SK-N-SH treated with all-trans-retinoic acid at 6 μM for 48 hours (cell line): ENCODE results near the gene KIAA1328.

Experiments
- ATAC-seq: fragments of 200-7000 bp; cut with Tn5 transposase; 3 replicates; pipeline ENCODE4 v1.9.1; 2020; ENCODE audit warnings: mild to moderate bottlenecking, moderate library complexity
- ARNTL ChIP-seq: fragments of 450-650 bp; formaldehyde crosslinking; IDR thresholded peaks from 2 replicates; pipeline ENCODE4 v1.5.0; 2020; ENCODE audit warnings: low read depth, mild to moderate bottlenecking, moderate library complexity, borderline replicate concordance
- BACH2 ChIP-seq: fragments of 250-450 bp; sonication (Bioruptor Pico); IDR thresholded peaks from 2 replicates; pipeline ENCODE4 v1.9.0; 2021; ENCODE audit warnings: mild to moderate bottlenecking, borderline replicate concordance
- CSDC2 ChIP-seq: fragments of 250-450 bp; sonication (Bioruptor Pico); IDR thresholded peaks from 2 replicates; pipeline ENCODE4 v1.5.0; 2020; ENCODE audit warnings: mild to moderate bottlenecking, moderate library complexity
- ESRRG ChIP-seq: fragments of 250-450 bp; sonication (Bioruptor Pico); IDR thresholded peaks from 2 replicates; pipeline ENCODE4 v1.6.1; 2021; ENCODE audit warnings: mild to moderate bottlenecking
- GLIS3 ChIP-seq: fragments of 250-450 bp; sonication (Bioruptor Pico); IDR thresholded peaks from 2 replicates; pipeline ENCODE4 v1.5.0; 2020; ENCODE audit warnings: mild to moderate bottlenecking, moderate library complexity
- ISL1 ChIP-seq: fragments of 250-450 bp; sonication (Bioruptor Pico); IDR thresholded peaks from 2 replicates; pipeline ENCODE4 v2.1.2; 2022; ENCODE audit warnings: mild to moderate bottlenecking, moderate library complexity
- OSR1 ChIP-seq: fragments of 250-450 bp; sonication (Bioruptor Pico); IDR thresholded peaks from 2 replicates; pipeline ENCODE4 v1.8.0; 2022; ENCODE audit warnings: moderate library complexity, mild to moderate bottlenecking, inconsistent platforms
- PATZ1 ChIP-seq: fragments of 250-450 bp; sonication (Bioruptor Pico); IDR thresholded peaks from 2 replicates; pipeline ENCODE4 v1.8.0; 2020; ENCODE audit warnings: mild to moderate bottlenecking, moderate library complexity, borderline replicate concordance
- POU6F1 ChIP-seq: fragments of 250-450 bp; sonication (Bioruptor Pico); IDR thresholded peaks from 2 replicates; pipeline ENCODE4 v1.8.0; 2021; ENCODE audit warnings: low read depth, mild to moderate bottlenecking, moderate library complexity, borderline replicate concordance
- PPARA ChIP-seq: fragments of 250-450 bp; sonication (Bioruptor Pico); IDR thresholded peaks from 2 replicates; pipeline ENCODE4 v1.5.0; 2020; ENCODE audit warnings: mild to moderate bottlenecking, borderline replicate concordance
- RARB ChIP-seq: fragments of 250-450 bp; sonication (Bioruptor Pico); IDR thresholded peaks from 2 replicates; pipeline ENCODE4 v1.8.0; 2021; ENCODE audit warnings: mild to moderate bottlenecking, moderate library complexity
- SNAI2 ChIP-seq: fragments of 250-450 bp; sonication (Bioruptor Pico); IDR thresholded peaks from 2 replicates; pipeline ENCODE4 v1.5.0; 2020; ENCODE audit warnings: mild to moderate bottlenecking, moderate library complexity
- TCF4 ChIP-seq: fragments of 250-450 bp; sonication (Bioruptor Pico); IDR thresholded peaks from 2 replicates; pipeline ENCODE4 v1.8.0; 2021; ENCODE audit warnings: mild to moderate bottlenecking, moderate library complexity, borderline replicate concordance
- TOX ChIP-seq: fragments of 250-450 bp; sonication (Bioruptor Pico); IDR thresholded peaks from 2 replicates; pipeline ENCODE4 v1.8.0; 2021; ENCODE audit warnings: mild to moderate bottlenecking, moderate library complexity, borderline replicate concordance
- TSHZ2 ChIP-seq: fragments of 250-450 bp; sonication (Bioruptor Pico); IDR thresholded peaks from 2 replicates; pipeline ENCODE4 v1.5.0; 2020; ENCODE audit warnings: mild to moderate bottlenecking, moderate library complexity
- ZC3H10 ChIP-seq: fragments of 250-450 bp; sonication (Bioruptor Pico); IDR thresholded peaks from 2 replicates; pipeline ENCODE4 v1.5.1; 2021; ENCODE audit warnings: mild to moderate bottlenecking, moderate library complexity
- ZFP3 ChIP-seq: fragments of 250-450 bp; sonication (Bioruptor Pico); IDR thresholded peaks from 2 replicates; pipeline ENCODE4 v1.5.0; 2020; ENCODE audit warnings: mild to moderate bottlenecking, moderate library complexity
- ZFP30 ChIP-seq: fragments of 450-650 bp; formaldehyde crosslinking; IDR thresholded peaks from 2 replicates; pipeline ENCODE4 v1.5.0; 2022; ENCODE audit warnings: mild to moderate bottlenecking, moderate library complexity
- ZNF565 ChIP-seq: fragments of 450-650 bp; formaldehyde crosslinking; conservative IDR thresholded peaks from 2 replicates; pipeline ENCODE4 v1.5.0; 2020; ENCODE audit warnings: low read depth, mild to moderate bottlenecking, moderate library complexity
- ZNF70 ChIP-seq: fragments of 450-650 bp; formaldehyde crosslinking; IDR thresholded peaks from 2 replicates; pipeline ENCODE4 v1.5.0; 2020; ENCODE audit warnings: mild to moderate bottlenecking, moderate library complexity
- ZNF8 ChIP-seq: fragments of 450-650 bp; formaldehyde crosslinking; IDR thresholded peaks from 2 replicates; pipeline ENCODE4 v1.5.0; 2020; ENCODE audit warnings: mild to moderate bottlenecking, moderate library complexity
- TF ChIP-seq, protein P1 (sequence below): fragments of 250-450 bp; sonication (Bioruptor Pico); IDR thresholded peaks from 2 replicates; pipeline ENCODE4 v1.5.1; 2020; ENCODE audit warnings: low read depth, mild to moderate bottlenecking, moderate library complexity

The KIAA1328 gene

DNA sequence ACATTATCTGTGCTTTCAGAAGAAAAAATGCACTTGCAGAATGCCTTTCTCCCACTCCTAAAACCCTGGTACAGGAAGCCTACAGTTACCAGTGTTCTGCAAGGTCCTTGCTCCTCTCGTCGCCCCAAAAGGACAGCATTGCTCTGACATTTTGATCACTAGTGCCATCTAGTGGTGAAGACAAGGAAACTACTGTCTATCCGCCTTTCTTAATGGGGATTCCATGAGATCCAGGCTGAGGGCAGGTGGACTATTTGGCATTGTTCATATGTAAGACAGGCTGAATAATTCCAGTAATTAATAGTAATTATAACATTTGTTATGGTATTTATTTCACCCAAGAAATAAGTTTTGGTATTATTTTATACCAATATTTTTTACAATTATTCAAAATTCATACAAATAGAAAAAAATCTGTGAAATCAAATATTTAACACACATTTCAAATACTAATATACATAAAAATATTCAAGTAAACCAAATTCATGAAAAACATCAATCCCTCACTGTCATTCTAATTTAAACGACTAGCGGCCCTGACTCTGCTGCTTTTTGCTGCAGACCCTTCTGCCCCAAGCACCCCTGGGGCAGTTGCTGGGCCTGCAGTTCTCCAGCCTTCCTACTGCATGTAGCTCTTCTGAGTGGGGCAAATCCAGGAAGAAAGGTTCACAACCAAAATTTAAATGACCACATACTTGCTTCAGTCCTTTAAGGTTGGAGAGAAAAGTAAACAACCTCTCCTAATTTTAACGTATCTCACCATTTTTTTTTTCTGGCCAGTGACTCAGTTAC is 19.1 kb upstream of the KIAA1328 start:
- peak; percentile 98 for ATAC-seq

DNA sequence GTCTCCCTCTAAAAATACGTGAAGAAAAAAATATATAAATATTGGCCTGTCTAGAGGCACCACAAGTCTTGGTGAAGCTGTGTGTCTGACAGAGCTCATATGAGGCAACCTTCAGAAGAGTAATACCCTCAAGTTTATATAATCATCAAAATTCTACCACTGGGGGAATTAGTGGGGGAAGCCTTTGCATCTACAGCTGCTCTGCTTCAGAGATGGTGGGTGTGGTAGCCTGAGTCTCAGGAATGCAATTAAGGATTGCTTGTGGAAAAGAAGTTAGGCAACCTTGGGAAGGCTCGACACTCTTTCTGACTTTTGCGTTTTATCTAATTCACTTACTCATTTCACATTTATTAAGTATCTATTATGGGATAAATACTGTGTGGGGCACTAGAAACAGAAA is 17.5 kb upstream of the KIAA1328 start:
- TF ChIP-seq ZC3H10 (CRISPR knock-in tag) = no peak
- TF ChIP-seq SNAI2 (CRISPR knock-in tag) = no peak
- TF ChIP-seq TSHZ2 (CRISPR knock-in tag) = no peak
- TF ChIP-seq ZNF8 (CRISPR knock-in tag) = no peak
- no peak for TF ChIP-seq RARB
- no peak for TF ChIP-seq ISL1 (CRISPR knock-in tag)
- ATAC-seq = no peak

More for the DNA sequence above, 19.1 kb upstream of the KIAA1328 start:
- no peak for TF ChIP-seq ZNF70 (CRISPR knock-in tag)
- no peak for TF ChIP-seq ARNTL (CRISPR knock-in tag)
- TF ChIP-seq TOX = no peak
- no peak for TF ChIP-seq ISL1 (CRISPR knock-in tag)
- TF ChIP-seq, protein P1, sequence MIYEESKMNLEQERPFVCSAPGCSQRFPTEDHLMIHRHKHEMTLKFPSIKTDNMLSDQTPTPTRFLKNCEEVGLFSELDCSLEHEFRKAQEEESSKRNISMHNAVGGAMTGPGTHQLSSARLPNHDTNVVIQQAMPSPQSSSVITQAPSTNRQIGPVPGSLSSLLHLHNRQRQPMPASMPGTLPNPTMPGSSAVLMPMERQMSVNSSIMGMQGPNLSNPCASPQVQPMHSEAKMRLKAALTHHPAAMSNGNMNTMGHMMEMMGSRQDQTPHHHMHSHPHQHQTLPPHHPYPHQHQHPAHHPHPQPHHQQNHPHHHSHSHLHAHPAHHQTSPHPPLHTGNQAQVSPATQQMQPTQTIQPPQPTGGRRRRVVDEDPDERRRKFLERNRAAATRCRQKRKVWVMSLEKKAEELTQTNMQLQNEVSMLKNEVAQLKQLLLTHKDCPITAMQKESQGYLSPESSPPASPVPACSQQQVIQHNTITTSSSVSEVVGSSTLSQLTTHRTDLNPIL (CRISPR knock-in tag) = no peak
- no peak for TF ChIP-seq ZFP3
- no peak for TF ChIP-seq ZFP30 (CRISPR knock-in tag)
- TF ChIP-seq GLIS3 = no peak
- TF ChIP-seq PATZ1 (CRISPR knock-in tag) = no peak
- TF ChIP-seq POU6F1 = no peak
- no peak for TF ChIP-seq ESRRG (CRISPR knock-in tag)
- no peak for TF ChIP-seq OSR1 (CRISPR knock-in tag)

- TF ChIP-seq GLIS3 = no peak
- no peak for TF ChIP-seq RARB
- TF ChIP-seq CSDC2 (CRISPR knock-in tag) = no peak
- TF ChIP-seq ZFP3 = no peak
- TF ChIP-seq ZNF565 = no peak
- no peak for TF ChIP-seq TOX
- TF ChIP-seq POU6F1 = no peak
- no peak for TF ChIP-seq ESRRG (CRISPR knock-in tag)
- TF ChIP-seq OSR1 (CRISPR knock-in tag) = no peak
- TF ChIP-seq BACH2 (CRISPR knock-in tag) = no peak
- no peak for TF ChIP-seq ZC3H10 (CRISPR knock-in tag)
- no peak for TF ChIP-seq PPARA (CRISPR knock-in tag)
- TF ChIP-seq TSHZ2 (CRISPR knock-in tag) = no peak
- no peak for TF ChIP-seq ZNF8 (CRISPR knock-in tag)
- no peak for TF ChIP-seq ISL1 (CRISPR knock-in tag)
- no peak for TF ChIP-seq TCF4 (CRISPR knock-in tag)
- TF ChIP-seq, all 23 proteins: peak for 0
- no peak for ATAC-seq
Observed at GRCh38 chr18:36811955-36812354, 17.0 kb upstream of the KIAA1328 start.
